ENCODE results near the gene NHSL1.

DNA sequence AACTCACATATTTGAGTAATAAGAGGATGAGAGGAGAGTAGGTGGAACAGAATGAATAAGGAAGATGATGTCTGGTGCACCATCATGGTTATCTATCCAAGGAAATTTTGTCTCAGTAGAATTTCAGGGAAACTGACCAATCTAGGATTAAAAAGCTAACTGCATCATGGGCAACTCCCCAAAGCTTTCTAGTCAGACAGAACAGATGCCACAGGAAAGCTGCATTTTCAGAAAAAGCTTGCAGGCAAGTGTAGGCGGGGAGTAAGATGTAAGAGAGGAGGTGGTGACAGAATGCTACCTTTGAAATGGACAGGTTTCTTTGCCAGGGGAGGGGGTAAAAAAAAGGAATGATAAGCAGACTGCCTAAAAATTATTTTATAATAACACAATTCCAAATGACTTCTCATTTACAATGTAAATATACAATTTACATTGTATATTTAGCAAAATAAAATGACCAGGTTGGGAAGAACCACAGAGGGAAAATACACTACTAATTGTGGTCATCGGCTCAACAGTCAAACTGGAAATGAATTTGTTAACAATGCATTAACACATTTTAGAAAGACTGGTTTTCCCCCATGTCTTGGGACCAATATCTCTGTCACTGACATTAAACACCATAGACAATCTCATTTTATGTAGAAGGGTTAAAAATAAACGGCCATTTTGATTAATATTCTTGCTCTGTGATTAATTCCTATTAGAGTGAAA, 15.1 kb downstream of the NHSL1 start:
- TF ChIP-seq SP2 (tag by site-specific recombination; IDR thresholded peaks at IDR 0.05) (no peak), SCRT2 (tag by site-specific recombination; IDR thresholded peaks at IDR 0.05) (no peak), ZNF274 (IDR thresholded peaks at IDR 0.05; ENCODE audit: low read length) (no peak), ZNF274 (tag by site-specific recombination; IDR thresholded peaks at IDR 0.05; ENCODE audit: borderline replicate concordance) (no peak), ZNF157 (tag by site-specific recombination; IDR thresholded peaks at IDR 0.05) (no peak), ZIC2 (tag by site-specific recombination; IDR thresholded peaks at IDR 0.05) (no peak), ZNF677 (tag by site-specific recombination; IDR thresholded peaks at IDR 0.05) (no peak), ZBTB20 (tag by site-specific recombination; IDR thresholded peaks at IDR 0.05) (no peak), GLIS2 (tag by site-specific recombination; IDR thresholded peaks at IDR 0.05) (no peak)
- TF ChIP-seq, protein P1, sequence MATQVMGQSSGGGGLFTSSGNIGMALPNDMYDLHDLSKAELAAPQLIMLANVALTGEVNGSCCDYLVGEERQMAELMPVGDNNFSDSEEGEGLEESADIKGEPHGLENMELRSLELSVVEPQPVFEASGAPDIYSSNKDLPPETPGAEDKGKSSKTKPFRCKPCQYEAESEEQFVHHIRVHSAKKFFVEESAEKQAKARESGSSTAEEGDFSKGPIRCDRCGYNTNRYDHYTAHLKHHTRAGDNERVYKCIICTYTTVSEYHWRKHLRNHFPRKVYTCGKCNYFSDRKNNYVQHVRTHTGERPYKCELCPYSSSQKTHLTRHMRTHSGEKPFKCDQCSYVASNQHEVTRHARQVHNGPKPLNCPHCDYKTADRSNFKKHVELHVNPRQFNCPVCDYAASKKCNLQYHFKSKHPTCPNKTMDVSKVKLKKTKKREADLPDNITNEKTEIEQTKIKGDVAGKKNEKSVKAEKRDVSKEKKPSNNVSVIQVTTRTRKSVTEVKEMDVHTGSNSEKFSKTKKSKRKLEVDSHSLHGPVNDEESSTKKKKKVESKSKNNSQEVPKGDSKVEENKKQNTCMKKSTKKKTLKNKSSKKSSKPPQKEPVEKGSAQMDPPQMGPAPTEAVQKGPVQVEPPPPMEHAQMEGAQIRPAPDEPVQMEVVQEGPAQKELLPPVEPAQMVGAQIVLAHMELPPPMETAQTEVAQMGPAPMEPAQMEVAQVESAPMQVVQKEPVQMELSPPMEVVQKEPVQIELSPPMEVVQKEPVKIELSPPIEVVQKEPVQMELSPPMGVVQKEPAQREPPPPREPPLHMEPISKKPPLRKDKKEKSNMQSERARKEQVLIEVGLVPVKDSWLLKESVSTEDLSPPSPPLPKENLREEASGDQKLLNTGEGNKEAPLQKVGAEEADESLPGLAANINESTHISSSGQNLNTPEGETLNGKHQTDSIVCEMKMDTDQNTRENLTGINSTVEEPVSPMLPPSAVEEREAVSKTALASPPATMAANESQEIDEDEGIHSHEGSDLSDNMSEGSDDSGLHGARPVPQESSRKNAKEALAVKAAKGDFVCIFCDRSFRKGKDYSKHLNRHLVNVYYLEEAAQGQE (tag by site-specific recombination; IDR thresholded peaks at IDR 0.05), result no peak
- TF ChIP-seq, protein P2, sequence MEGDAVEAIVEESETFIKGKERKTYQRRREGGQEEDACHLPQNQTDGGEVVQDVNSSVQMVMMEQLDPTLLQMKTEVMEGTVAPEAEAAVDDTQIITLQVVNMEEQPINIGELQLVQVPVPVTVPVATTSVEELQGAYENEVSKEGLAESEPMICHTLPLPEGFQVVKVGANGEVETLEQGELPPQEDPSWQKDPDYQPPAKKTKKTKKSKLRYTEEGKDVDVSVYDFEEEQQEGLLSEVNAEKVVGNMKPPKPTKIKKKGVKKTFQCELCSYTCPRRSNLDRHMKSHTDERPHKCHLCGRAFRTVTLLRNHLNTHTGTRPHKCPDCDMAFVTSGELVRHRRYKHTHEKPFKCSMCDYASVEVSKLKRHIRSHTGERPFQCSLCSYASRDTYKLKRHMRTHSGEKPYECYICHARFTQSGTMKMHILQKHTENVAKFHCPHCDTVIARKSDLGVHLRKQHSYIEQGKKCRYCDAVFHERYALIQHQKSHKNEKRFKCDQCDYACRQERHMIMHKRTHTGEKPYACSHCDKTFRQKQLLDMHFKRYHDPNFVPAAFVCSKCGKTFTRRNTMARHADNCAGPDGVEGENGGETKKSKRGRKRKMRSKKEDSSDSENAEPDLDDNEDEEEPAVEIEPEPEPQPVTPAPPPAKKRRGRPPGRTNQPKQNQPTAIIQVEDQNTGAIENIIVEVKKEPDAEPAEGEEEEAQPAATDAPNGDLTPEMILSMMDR (tag by site-specific recombination; IDR thresholded peaks at IDR 0.05), result no peak
